ENCODE data around the gene KLHL33. TPM values are rescaled to one million over a fixed set of nuclear protein-coding genes. Genes with fewer than 3 reads are reported as not detected.

The KLHL33 gene
- total and polyA plus RNA-seq, 10 of the 15 experiments (the other 5 are each of a cell fraction or from before 2014, with no cell fraction given): 0.01 to 0.16 (median 0.04) TPM; not detected in 5

DNA sequence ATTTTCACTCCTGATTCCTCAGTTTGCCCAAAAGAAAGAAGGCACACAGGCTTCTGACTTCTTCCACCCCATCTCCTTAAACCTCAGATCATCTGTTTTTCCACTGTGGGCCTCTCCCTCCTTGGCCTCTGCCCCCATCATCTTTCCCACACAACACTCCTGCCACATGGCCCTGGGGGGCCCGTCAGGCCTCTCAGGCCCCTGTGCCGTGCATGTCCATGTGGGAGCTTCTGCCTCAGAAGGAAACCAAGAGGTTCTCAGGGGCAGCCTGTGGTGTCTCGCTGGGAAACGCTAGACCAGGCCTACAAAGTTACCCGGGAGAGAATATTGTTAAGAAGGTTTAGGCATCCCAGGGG lies 8.0 kb downstream of the KLHL33 start (continued):
- TF ChIP-seq CTCF (IDR thresholded peaks at IDR 0.05 in 2 of 3, conservative IDR thresholded peaks at IDR 0.05 in 1 of 3; ENCODE audit: control insufficient read depth in 2 of 3, extremely low read depth in 1 of 3, insufficient read depth in 1 of 3, low read depth in 3 of 3, low read length in 3 of 3) (no peak), MEF2A (IDR thresholded peaks at IDR 0.05; ENCODE audit: insufficient read depth, low read depth, low read length) (no peak), SIX5 (IDR thresholded peaks at IDR 0.05; ENCODE audit: low read depth, low read length, severe bottlenecking) (no peak), PAX5 (IDR thresholded peaks at IDR 0.05; ENCODE audit: borderline replicate concordance, low read depth, low read length) (no peak), CUX1 (IDR thresholded peaks at IDR 0.05; ENCODE audit: insufficient replicate concordance, low read depth, low read length) (no peak), ATF2 (IDR thresholded peaks at IDR 0.05; ENCODE audit: low read length) (no peak), POLR2AphosphoS2 (IDR thresholded peaks at IDR 0.05; ENCODE audit: low read depth, low read length) (no peak), TAF1 (IDR thresholded peaks at IDR 0.05; ENCODE audit: borderline replicate concordance, low read depth, low read length) (no peak), PRDM15 (CRISPR knock-in tag; IDR thresholded peaks at IDR 0.05) (0 out of 2 replicates have a peak, but pooled peaks have one; percentile 13), NKRF (conservative IDR thresholded peaks at IDR 0.05) (no peak), HDAC2 (IDR thresholded peaks at IDR 0.05) (no peak)

Data from GM12878 (cell line).